Measurements from ENCODE around the gene LIN7C. TPM values are rescaled to one million over a fixed set of nuclear protein-coding genes. Genes with fewer than 3 reads are reported as not detected.
A peak's percentile ranks its signal among the peaks of the same experiment; 100 is the strongest.

LIN7C gene
- total RNA-seq = 10 to 100 TPM; 18.8 to 23.7 TPM

- Histone ChIP-seq H3K27me3 (no peaks in the 10 kb centered on the region), H3K36me3 (peaks cover 4% of the 10 kb centered on the region), H3K4me3 (peak within 1 kb of the TSS; percentile 81 to 89), H3K9me3 (no peaks in the 10 kb centered on the region), H3K4me1 (peaks cover 0 to 59% of the 10 kb centered on the region in 2 donors), H3K27ac (peak within 1 kb of the TSS; percentile 92 to 96)
- peak in 1 of 2 donors; percentile 23 for TF ChIP-seq CTCF (IDR thresholded peaks at IDR 0.05)
- DNase-seq (ENCODE audit: low spot score) = peak; percentile 98
Measured at GRCh38 chr11:27506200-27507182, at the start of gene LIN7C. Gene LIN7C, minus strand, starts transcription at chr11:27506769. Its CDS starts 17 bp downstream, at chr11:27506752.

- Histone ChIP-seq H3K9me3 (no peaks in the 10 kb centered on the region), H3K4me3 (no peak overlapping the region), H3K4me1 (no peaks in the 10 kb centered on the region), H3K27me3 (no peaks in the 10 kb centered on the region), H3K27ac (no peak overlapping the region), H3K36me3 (no peaks in the 10 kb centered on the region)
- DNase-seq (ENCODE audit: low spot score) = no peak
- no peak for TF ChIP-seq CTCF (IDR thresholded peaks at IDR 0.05)
Measured at GRCh38 chr11:27555264-27555663, 48.7 kb upstream of the LIN7C start.

GRCh38 chr11:27553186-27553585 is 46.6 kb upstream of the LIN7C start:
- Histone ChIP-seq H3K4me3 (no peak overlapping the region), H3K4me1 (no peaks in the 10 kb centered on the region), H3K36me3 (no peaks in the 10 kb centered on the region), H3K27me3 (no peaks in the 10 kb centered on the region), H3K9me3 (no peaks in the 10 kb centered on the region), H3K27ac (no peak overlapping the region)
- no peak for TF ChIP-seq CTCF (IDR thresholded peaks at IDR 0.05)
- DNase-seq (ENCODE audit: low spot score) = no peak

- no peaks in the 10 kb centered on the region for H3K27me3 ChIP-seq
- TF ChIP-seq CTCF (IDR thresholded peaks at IDR 0.05) = no peak
- no peaks in the 10 kb centered on the region for H3K36me3 ChIP-seq
- no peak for DNase-seq (ENCODE audit: low spot score)
- H3K27ac ChIP-seq = no peak overlapping the region
- no peak overlapping the region for H3K4me3 ChIP-seq
- no peaks in the 10 kb centered on the region for H3K9me3 ChIP-seq
- H3K4me1 ChIP-seq = no peaks in the 10 kb centered on the region
Measured at GRCh38 chr11:27552341-27552740, 45.8 kb upstream of the LIN7C start.

GRCh38 chr11:27551127-27551526 is 44.6 kb upstream of the LIN7C start:
- Histone ChIP-seq H3K27ac (no peak overlapping the region), H3K9me3 (no peaks in the 10 kb centered on the region), H3K4me3 (no peak overlapping the region), H3K27me3 (no peaks in the 10 kb centered on the region), H3K4me1 (no peaks in the 10 kb centered on the region), H3K36me3 (no peaks in the 10 kb centered on the region)
- no peak for TF ChIP-seq CTCF (IDR thresholded peaks at IDR 0.05)
- no peak for DNase-seq (ENCODE audit: low spot score)
